GM19455 (cell line): ENCODE data around the gene DDX52.
A peak's percentile ranks its signal among the peaks of the same experiment; 100 is the strongest.
"Not testable (repeated sequence)": the region's sequence is repeated elsewhere in the genome, so short reads cannot be mapped to it uniquely, and the experiment has no call there.

ENCODE experiments used
- ATAC-seq: cut with Tn5 transposase; IDR thresholded peaks from one replicate; pipeline ENCODE4 v1.9.1; 2021; ENCODE audit not compliant: unreplicated experiment

DDX52 gene

DNA sequence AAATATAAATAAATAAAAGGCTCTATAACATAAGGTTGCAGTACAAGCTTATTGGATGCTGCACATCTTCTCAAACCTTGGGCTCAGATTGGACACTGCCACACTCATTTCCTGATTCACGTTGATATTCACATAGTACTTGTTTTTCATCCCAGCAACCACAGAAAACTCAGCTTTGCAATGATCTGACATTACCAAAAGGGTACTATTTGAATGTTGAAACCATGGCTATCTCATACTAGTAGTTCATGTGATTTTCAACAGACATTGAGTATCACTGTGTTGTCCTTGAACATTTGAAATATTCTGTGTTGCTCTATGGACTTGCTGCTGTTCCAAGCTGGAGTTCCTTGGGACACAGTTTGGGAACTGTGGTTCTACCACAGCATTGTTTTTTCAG is 14.0 kb upstream of the DDX52 start:
- ATAC-seq: no peak

DNA sequence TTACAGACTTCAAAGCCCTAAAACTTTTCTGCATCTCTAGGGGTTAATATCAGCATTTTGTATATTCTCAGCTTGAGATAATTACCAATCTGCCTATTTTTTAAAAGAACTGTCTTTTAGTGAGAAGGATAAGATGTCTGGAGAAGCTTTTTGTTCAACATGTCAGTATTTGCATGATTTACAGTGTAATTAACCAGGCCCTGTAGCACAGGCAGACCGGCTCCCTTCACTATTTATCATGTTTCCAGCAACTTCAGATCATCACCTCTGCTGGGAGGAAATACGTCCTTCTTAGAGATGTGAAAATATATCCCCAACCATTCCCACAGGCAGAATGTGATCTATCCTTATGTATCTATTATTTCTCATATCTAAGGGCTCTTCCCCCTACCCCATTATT is 8.6 kb upstream of the DDX52 start:
- ATAC-seq: no peak

DNA sequence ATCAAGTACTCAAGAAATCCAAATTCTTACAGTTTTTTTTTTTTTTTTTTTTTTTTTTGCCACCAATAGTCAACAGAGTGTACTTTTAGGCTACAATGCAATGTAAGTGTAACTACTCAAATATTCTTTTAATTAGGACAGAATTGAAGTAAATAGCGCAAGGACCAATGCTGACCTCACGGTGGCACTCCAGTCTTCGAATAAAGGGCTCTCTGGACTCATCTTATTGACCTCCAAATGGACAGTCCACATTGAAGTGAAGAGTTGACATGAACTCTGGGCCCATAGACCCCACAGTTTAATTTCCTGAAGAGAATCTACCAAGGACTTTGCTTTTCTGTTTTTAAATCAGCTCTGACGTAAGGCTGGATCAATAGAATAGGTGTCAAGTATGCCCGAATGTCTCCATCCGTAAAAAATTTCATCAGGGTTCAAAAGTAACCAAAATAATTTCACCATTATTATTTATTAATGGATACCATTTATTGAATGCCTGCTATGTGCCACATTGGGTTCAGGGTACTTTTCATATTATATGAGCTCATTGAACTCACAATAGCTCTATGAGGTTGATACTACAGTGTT is 7.3 kb upstream of the DDX52 start:
- no peak for ATAC-seq

DNA sequence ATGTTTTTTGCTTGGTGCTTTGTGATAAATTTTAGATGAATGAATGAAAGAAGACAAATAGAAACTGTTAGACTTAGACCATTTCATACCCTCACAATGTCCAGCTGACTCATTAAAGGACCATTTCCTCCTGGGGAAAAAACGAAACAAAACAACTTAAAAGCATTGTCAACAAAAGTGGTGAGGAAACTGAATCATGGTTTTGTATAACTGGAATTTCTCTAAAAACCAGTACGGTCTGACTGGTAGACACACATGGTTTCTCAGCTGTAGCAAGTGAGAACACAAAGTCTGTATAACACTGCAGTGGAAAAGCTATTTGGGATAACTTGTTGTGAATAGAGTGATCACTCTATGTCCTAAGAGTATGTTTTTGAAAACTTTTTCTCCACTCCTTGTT is 5.3 kb upstream of the DDX52 start:
- ATAC-seq: no peak

- no peak for ATAC-seq
These were observed 4.6 kb upstream of the DDX52 start for GRCh38 chr17:37647856-37648255.

DNA sequence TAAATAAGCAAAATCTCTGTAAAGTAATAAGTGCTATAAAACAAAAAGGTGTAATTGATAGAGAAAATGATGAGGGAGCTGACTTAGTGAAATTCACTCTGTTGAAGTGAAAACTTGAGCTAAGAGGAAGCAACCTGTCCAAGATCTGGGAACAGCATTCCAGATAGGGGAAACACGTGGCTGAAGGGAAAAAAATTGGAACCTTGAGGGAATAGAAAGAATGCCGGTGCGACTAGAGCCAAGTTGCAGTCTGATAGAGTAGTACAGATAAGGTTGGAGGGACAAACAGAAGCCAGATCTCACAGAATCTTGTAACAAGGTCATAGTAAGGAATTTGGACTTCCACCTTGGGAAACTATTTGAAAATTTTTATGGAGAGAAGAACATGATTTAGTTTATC is 623 bp upstream of the DDX52 start:
- no peak for ATAC-seq

DNA sequence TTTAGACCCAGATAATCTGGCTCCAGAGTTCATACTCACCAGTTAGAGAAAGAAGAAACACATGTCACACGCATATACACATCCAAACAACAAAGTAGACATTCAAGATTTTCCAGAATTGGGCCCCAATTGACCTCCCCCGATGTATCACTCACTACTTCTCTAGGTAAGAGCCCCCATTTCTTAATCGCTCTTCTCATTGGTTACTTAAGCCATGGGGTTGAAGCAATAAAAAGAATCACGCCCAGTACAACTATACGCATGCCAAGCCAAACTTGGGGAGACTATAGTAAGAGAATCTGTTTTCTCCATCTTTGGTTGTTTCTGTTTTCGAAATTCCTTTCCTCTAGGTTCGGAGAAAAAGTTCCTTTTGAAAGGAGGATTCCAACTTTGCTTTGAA is 565 bp downstream of the DDX52 start:
- ATAC-seq: peak; percentile 30

- no peak for ATAC-seq
These were observed 3.2 kb downstream of the DDX52 start for GRCh38 chr17:37640015-37640414.

GRCh38 chr17:37637956-37638355 is 5.3 kb downstream of the DDX52 start:
- ATAC-seq: no peak

DNA sequence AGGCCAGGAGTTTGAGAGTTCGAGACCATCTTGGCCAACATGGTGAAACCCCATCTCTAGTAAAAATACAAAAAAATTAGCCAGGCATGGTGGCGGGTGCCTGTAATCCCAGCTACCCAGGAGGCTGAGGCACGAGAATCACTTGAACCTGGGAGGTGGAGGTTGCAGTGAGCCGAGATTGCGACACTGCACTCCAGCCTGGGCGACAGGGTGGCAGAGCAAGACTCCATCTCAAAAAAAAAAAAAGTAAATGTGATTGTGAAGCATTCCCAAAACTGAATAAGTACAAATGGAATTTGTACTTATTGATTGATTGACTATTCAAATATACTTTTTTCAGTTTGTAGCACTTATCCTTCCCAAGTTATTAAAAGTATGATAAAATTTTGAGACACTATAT is 26.8 kb downstream of the DDX52 start:
- ATAC-seq: not testable (repeated sequence)

DNA sequence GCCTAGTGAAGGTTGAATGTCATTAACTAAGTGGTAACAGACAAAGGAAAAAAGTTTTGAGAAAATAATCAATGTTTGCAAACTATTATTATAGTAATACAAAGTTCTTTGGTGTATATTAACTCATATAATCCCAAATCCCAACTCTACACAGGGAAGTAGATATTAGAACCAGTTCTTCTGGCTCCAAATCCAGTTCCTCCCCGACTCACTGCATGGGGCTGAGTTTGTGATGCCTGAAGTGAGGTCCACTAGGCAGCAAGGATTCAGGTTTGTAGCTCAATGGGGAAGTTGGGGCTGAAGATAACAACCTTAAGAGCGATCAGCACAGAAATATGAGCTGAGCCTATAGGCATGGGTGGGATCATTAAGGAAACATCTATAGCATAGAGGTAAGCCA is 28.4 kb downstream of the DDX52 start:
- ATAC-seq: no peak

DNA sequence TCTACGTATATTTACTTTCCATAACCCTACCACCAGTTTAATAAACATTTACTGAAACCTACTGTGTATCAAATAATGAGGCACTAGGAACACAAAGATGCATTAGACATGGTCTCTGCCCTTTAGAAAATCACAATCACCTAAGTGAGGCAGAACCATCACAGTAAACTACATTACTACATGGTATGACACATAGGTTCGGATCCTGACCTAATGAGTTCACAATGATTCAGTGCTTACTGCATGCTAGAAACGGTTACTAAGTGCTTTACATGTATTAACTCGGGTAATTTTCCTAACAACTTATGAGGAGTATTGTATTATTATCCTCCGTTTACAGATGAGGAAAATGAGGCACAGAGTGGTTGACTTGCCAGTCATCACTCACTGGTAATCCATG is 28.9 kb downstream of the DDX52 start:
- ATAC-seq: no peak

DNA sequence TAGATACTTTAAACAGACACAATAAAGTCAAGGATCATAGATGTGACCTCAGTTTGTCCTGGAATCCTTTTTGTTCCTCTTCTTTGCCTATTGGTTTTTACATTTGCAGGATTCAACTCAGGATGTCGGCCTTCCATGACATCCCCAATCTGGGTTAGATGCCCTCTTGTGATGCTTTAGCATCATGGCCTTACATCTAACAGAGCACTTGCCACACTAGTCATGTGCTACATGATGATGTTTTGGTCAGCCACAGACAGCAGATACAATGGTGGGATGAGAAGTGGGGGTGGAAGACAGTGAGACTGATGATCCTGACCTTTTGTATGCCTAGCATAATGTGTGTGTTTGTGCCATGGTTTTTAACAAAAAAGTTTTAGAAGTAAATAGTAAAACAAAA is 32.3 kb downstream of the DDX52 start:
- no peak for ATAC-seq

- ATAC-seq: not testable (repeated sequence)
These were observed 33.2 kb downstream of the DDX52 start for GRCh38 chr17:37610041-37610420.

DNA sequence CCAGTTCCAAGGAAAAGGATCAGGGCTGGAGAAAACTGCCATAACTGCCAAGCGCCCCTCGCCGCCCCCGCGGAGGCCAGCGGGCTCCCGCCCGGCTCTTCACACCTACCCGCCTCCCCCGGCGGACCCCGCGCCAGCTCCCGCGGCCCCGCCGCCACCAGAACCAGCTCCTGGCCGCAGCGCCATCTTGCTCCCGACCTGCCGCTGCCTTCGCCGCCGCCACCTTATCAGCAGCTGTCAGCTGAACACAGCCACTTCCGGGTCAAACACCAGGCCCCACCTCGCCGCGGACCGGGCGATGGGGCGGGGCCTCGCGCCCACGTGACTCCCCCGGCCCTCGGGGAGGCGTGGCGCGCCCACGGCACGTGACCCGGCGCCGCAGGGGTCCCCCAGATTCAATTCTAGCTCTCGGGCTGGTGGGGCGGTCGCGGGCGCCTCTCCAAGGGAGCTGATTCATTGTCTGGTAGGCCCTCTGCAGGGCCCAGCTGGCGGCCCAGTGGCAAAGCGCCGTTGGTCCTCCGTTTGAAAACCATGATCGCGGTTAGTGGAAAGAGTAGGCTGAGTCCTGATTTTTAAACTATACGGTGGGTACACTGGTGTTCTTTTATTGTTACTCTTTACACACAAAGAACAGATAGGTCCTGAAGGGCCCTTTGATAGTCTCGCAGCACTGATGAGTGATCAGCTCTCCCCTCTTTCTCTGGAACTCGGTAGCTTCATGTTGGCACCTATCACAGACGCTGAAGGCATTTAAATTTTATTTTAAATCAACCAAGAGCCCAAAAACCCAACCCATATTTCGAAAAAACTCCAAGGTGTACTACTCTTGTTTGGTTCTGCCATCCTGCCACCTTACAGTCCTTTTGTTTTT is 33.8 kb downstream of the DDX52 start, which contains the start of gene SYNRG:
SYNRG (minus strand) TSS at position 249 of the 871 bp plus-strand sequence; CDS start at position 186, 63 bp downstream.
- ATAC-seq: peak; percentile 85

DNA sequence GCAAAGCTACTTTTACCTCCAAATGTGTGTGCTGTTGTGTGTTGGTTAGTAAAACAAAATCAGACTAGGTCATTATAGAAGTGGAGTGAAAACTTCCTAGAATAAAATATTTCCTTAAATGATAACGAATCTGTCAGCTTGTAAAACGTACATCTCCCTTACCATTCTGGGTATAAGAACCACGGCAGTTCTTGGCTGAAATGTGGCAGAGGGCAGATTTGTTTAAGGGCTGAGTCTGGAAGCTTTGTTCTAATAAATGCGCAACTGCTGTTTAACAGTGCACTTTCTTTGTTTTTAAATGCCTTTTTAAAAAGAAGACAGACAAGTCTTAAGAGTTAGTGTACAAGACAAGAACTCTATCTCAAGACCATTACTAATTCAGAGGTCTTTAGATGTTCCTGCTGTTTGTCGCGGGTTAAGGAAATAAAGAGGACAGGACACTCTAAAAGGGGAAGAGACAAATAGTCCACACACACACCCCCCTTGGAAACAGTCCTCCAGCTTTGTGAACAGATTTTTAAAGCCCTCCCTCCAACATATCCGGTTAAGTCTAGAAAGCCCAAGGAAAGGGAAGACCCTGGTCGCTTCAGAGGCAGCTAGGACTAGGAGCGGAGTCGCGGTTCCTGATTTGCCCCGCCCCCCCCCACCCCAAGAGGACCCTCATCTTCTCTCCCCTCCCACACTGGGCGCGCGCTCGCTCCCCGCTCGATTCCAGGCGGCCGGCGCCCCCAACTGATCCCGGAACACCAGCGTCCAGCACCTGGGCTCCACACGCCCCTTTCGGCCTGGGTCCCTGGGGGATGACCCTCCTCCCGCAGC is 34.7 kb downstream of the DDX52 start:
- peak; percentile 13 for ATAC-seq

DNA sequence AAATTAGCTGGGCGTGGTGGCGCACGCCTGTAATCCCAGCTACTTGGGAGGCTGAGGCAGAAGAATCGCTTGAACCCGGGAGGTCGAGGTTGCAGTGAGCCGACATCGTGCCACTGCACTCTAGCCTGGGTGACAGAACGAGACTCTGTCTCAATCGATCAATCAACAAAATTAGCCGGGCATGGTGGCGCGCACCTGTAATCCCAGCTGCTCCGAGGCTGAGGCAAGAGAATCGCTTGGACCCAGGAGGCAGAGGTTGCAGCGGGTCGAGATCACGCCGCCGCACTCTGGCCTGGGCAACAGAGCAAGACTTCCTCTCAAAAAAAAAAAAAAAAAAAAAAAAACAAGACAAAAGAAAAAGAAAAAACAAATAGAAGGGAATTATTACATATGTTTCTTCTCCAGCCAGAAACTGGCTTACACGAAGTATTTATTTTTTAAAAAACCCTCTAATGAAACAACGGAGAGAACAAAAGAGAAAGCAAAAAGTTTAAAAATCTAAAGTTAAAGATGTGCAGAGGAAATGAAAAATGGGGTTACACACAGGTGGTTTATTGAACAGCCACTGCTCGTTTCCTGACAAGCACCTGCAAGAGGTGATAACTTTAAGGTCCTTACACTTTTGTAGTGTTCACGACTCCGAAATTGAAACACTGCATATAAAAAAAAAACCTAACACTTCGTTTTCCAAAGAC is 35.5 kb downstream of the DDX52 start:
- no peak for ATAC-seq

- ATAC-seq: no peak
These were observed 37.3 kb downstream of the DDX52 start for GRCh38 chr17:37605813-37606505.

DNA sequence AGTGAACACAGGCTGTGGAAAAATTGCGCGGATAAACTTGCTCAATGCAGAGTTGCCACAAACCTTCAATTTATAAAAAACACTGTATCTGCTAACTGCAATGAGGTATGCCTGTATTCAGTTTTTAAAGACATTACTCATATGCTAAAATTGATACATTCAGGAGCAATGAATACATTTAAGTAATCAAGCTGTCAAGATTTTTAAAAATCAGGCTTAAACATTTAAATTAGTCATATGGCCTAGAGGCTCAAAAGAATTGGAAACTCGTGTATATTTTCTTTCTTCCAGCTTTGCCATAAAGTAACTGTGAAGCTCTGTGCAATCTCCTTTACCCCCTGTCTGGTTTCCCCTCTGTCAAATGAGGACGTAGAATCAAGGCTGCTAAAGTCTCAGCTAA is 38.2 kb downstream of the DDX52 start:
- no peak for ATAC-seq

GRCh38 chr17:37604556-37604955 is 38.7 kb downstream of the DDX52 start:
- ATAC-seq: no peak

GRCh38 chr17:37598145-37598544 is 45.1 kb downstream of the DDX52 start:
- ATAC-seq: no peak
